ENCODE results near the gene C19orf18. TPM values are rescaled to one million over a fixed set of nuclear protein-coding genes. Genes with fewer than 3 reads are reported as not detected.

The C19orf18 gene
- polyA plus RNA-seq, 1 donor from 2014 or later: not detected

- Histone ChIP-seq H3K27ac (ENCODE audit: low read length) (no peak overlapping the region), H3K9ac (ENCODE audit: low read length) (no peak overlapping the region)
Observed at GRCh38 chr19:58009666-58010301, 35.5 kb upstream of the C19orf18 start.

GRCh38 chr19:58009301-58009665, 34.9 kb upstream of the C19orf18 start:
- Histone ChIP-seq H3K4me2 (ENCODE audit: low read length) (no peak overlapping the region), H3K27me3 (ENCODE audit: insufficient read depth, low read depth, low read length) (no peaks in the 10 kb centered on the region), H2AFZ (ENCODE audit: low read depth, low read length) (no peak overlapping the region), H3K79me2 (replicated peaks; ENCODE audit: insufficient read depth, low read length) (no peaks in the 10 kb centered on the region), H4K20me1 (ENCODE audit: insufficient read depth) (no peaks in the 10 kb centered on the region), H3K9me3 (ENCODE audit: low read length) (peaks cover 15% of the 10 kb centered on the region), H3K9ac (ENCODE audit: low read length) (no peak overlapping the region), H3K27ac (ENCODE audit: low read length) (no peak overlapping the region), H3K4me3 (ENCODE audit: low read length) (no peak overlapping the region), H3K36me3 (ENCODE audit: insufficient read depth, low read length) (peaks cover 30% of the 10 kb centered on the region), H3K9me2 (ENCODE audit: insufficient read depth, low read length) (no peaks in the 10 kb centered on the region), H3F3A (ENCODE audit: insufficient read depth, low read length, poor library complexity, severe bottlenecking) (no peaks in the 10 kb centered on the region)
- TF ChIP-seq MXI1 (conservative IDR thresholded peaks at IDR 0.05; ENCODE audit: poor library complexity, severe bottlenecking) (no peak), EP300 (conservative IDR thresholded peaks at IDR 0.05; ENCODE audit: poor library complexity, severe bottlenecking) (no peak), POLR2AphosphoS5 (IDR thresholded peaks at IDR 0.05) (no peak), TAF1 (IDR thresholded peaks at IDR 0.05; ENCODE audit: low read depth) (no peak), RAD21 (conservative IDR thresholded peaks at IDR 0.05) (no peak), SMC3 (conservative IDR thresholded peaks at IDR 0.05; ENCODE audit: poor library complexity) (no peak), EZH2 (IDR thresholded peaks at IDR 0.05; ENCODE audit: borderline replicate concordance, insufficient read depth, low read length, poor library complexity, severe bottlenecking) (no peak), CTCF (IDR thresholded peaks at IDR 0.05; ENCODE audit: poor library complexity, severe bottlenecking) (no peak)

More at GRCh38 chr19:58009666-58010301, 35.5 kb upstream of the C19orf18 start:
- H3K4me2 ChIP-seq (ENCODE audit: low read length): no peak overlapping the region
- TF ChIP-seq SMC3 (conservative IDR thresholded peaks at IDR 0.05; ENCODE audit: poor library complexity) (no peak), TAF1 (IDR thresholded peaks at IDR 0.05; ENCODE audit: low read depth) (no peak), CTCF (IDR thresholded peaks at IDR 0.05; ENCODE audit: poor library complexity, severe bottlenecking) (no peak), POLR2AphosphoS5 (IDR thresholded peaks at IDR 0.05) (no peak), REST (IDR thresholded peaks at IDR 0.05; ENCODE audit: borderline replicate concordance) (no peak)
- no peaks in the 10 kb centered on the region for H3K79me2 ChIP-seq (replicated peaks; ENCODE audit: insufficient read depth, low read length)
- no peak overlapping the region for H3K4me3 ChIP-seq (ENCODE audit: low read length)
- no peaks in the 10 kb centered on the region for H4K20me1 ChIP-seq (ENCODE audit: insufficient read depth)
- H3K9me3 ChIP-seq (ENCODE audit: low read length): peaks cover 15% of the 10 kb centered on the region
- H3F3A ChIP-seq (ENCODE audit: insufficient read depth, low read length, poor library complexity, severe bottlenecking): no peaks in the 10 kb centered on the region
- no peak overlapping the region for H2AFZ ChIP-seq (ENCODE audit: low read depth, low read length)
- peaks cover 25% of the 10 kb centered on the region for H3K36me3 ChIP-seq (ENCODE audit: insufficient read depth, low read length)
- H3K27me3 ChIP-seq (ENCODE audit: insufficient read depth, low read depth, low read length): no peaks in the 10 kb centered on the region
- no peaks in the 10 kb centered on the region for H3K9me2 ChIP-seq (ENCODE audit: insufficient read depth, low read length)

Data from neural cell (in vitro differentiated cells).